HG03060 (cell line): Measurements from ENCODE around the gene CCDC192.

Experiments used
- ATAC-seq: cut with Tn5 transposase; IDR thresholded peaks from one replicate; pipeline ENCODE4 v1.9.1; 2021; ENCODE audit warnings: low read depth, moderate number of reproducible peaks; ENCODE audit not compliant: unreplicated experiment

CCDC192 gene

DNA sequence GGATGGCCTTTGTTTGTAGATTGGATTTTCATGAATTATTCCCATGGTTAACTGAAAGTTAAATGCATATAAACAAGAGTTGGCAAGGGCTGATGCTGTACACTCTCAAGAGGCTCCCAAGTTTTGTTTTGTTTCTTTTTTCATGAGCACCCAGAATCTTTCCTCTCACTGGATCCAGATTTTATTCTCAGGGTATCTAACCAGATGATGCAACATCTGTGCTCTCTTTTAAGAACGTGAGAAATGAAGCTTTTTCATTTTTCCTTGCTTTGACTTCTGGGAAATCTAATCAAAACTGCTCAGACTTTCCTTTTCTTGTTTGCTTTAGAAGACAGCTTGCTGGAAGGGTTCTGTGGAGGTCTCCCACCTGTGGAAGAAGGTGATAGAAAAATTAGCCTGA is 237.7 kb downstream of the CCDC192 start:
- ATAC-seq = no peak

DNA sequence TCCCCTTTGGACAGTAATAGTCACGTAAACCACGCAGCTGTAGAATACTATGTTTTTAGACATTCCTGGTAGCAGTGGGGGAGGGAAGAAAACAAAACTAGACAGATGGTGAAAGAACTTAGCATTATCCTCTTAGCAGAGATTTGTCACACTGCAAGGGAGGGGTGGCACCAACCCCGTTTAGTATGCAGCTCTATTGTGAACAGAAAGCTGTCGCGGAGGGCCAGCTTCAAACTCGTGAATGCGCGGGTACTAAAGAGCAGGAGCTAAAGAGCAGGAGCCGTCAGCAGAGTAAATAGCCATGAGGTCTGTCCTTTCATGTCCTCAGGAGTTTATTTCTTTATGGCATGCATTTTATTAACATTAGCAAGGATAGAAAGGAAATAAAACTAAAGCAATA is 238.5 kb downstream of the CCDC192 start:
- no peak for ATAC-seq

DNA sequence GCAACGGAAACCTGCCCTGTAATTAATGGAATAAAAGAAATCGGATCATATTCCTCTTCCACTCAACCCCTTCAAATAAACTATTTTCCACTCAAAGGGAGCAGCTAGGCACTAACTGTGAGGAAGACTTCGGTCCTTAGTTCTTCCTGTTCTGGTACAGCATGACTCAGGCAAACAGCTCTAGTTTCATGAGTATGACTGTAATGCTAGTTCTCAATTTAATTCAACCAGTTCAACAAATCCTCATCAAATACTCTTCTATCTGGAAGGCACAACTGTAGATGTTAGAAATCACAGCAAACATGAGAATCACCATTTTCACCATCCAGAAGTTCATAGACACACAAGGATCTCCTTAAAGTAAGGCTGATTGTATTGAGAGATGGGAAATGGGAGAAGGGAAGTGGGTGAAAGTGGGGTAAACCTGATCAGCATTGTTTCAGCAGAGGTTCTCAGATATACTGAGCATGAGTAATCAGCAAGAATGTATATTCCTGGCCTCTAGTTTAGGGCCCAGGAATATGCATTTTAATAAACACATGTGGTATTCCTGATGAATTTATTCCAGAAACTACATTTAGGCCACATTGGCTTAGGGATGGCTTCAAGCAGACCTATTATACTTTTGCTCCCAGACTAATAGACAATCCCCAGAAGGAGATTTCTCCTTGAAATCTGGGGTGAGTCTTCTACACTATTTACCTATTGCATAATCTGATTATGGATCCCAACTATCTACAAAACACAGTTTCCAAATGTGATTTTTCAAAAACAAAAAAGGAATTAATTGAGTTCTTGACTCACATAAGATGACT is 239.3 kb downstream of the CCDC192 start:
- ATAC-seq = no peak

DNA sequence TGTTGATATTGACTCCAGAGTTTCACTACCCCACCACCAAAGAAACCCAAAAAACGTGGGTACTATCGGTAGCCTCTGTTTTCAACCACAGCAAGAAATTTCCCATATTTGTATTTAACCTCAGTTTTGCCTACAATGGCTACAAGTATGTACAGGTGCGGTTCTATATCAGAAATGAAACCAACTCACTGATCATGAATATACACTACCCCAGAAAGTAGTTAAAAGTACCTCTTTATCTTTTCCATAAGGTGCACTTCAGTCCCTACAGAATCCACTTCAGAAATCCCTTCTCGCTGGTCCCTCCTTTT is 239.8 kb downstream of the CCDC192 start:
- no peak for ATAC-seq

DNA sequence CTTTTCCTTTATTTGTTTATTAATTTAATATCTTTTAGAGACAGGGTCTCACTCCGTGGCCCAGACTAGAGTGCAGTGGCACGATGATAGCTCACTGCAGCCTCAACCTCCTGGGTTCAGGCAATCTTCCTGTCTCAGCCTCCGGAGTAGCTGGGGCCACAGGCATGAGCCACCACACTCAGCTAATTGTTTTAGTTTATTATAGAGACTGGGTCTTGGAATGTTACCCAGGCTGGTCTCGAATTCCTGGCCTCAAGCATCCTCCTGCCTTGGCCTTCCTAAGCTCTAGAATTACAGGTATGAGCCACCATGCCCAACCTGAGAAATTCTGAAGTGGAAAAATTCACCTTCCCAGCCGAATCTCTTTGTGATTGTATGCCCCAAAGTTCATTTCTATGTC is 240.9 kb downstream of the CCDC192 start:
- ATAC-seq = no peak

DNA sequence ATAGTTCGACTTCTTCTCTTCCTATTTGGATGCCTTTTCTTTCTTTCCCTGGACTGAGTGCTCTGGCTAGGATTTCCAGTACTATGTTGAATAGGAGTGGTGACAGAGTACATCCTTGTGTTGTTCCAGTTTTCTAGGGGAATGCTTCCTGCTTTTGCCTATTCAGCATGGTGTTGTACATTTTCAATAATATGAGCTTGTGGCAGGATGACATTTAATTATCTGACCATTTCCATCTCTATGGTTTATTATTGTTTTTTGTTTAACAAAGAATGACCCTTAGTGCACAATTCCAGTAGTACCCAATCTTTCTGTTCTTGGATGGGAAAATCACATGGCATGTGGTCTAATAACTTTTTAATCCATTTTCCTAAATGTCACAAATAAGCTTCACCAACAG is 244.8 kb downstream of the CCDC192 start:
- ATAC-seq = no peak

DNA sequence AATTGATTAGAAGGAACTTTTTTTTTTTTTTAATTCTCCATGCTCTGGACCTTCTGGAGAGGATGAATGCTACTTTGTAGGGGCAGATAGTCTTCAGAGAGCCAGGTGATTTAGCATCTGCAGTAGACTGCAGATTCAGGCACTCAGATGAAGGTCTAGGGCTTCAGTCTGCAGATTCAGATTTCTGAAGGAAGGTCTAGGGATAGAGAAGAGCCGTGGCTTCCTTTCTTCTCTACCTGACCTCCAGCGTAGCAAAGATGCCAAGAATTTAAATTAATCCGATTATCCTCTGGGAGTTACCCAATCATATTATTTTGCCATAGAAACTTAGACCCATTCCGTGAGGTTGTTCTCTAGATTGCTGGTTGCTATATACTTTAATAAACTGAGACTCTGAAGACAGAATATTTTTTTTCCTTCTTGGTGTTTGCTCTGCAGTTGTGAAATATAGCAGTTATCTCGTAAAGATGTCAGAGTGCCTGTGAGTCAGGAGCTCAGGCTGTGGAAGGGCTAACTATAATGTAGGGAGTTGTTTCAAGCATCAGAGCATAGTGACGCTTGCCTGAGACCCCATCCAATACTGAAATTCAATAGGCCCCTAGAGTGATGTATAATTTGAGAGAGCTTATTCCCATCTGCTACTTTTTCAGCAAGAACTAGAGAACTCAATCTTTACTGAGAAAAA is 247.7 kb downstream of the CCDC192 start:
- ATAC-seq = no peak

DNA sequence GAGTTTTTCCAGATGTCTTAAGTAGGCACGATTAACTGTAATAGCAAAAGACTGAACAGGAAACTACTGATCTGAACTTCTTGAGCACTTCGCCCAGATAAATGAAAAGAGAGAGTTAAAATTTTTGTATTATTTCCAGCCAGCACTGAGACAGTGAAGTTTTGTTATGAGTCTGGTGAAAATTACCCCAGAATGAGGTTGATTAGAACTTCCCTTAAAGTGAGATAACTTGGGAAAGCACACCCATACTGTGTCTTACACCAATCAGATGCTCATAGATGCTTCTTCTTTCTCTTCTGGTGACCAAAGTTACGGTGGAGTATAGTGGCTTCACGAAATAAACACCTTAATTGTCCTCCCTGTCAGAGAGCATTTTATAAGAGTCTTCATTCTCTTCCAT is 248.6 kb downstream of the CCDC192 start:
- no peak for ATAC-seq

DNA sequence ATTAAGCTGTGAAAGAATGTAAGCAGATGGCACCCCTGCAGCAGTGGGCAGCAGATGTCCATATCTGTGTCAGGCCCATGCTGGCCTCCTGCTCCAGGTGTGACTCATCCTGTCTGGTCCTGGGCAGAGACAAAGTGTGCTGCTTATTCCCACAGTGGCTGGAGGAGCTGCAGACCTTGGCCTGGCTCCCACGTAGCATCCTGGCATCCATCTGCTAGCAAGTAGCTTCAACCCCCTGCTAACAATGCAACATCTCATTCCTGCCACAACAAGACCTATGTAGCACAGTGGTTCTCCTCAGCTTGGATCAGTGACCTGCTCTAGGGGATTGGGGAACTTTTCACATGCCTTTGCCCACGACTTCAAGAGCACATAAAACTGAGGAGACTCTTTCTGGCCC is 254.0 kb downstream of the CCDC192 start:
- ATAC-seq = no peak

DNA sequence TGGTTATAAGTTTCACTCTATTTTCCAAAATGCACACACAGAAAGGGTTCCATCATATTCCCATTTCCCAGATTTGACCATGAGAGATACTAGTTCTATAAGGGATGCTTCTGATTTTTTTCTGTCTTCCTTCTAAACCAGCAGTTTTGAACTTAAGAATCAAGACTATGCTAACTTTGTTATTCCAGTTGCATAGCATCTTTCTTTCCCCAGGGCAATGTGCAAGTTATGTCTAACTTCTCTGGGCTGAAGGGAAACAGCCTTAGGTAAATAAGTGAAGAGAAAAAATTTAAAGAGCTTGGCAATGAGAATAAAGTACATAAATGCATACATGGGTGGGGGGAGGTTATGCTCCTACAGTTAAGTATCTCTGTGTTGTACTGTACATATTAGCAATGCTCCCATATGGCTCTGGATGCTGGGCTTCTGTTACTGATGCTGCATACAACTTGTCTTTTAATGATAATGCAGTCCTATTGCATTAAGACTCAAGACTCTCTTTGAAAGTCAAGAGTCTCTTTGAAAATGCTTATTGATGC is 254.6 kb downstream of the CCDC192 start:
- no peak for ATAC-seq

DNA sequence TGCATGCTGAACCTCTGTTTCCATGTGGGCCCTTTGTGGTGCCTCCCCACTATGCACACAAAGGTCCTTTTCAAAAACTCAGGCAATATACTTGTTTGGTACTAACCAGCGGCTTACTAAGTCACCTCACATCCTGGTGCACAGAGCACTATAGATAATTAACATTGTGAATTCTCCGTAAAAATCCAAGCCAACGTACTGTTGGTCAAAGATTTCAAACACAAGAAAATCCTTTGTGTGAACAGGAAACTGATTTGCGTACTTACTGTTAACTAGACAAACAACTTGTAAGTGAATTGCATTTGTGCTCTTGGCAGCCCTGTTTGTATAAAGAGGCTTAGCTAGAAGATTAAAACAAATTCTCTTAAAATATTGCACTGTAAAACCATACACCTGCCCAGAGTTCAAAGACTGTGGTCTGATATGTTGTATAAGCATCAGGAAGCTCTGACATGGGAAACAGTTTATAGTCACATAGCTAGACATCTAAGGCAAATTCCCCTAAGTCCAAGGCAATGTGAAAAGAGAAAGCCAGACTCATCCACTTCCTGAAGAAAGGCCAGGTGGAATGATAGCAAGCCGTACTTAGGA is 255.3 kb downstream of the CCDC192 start:
- no peak for ATAC-seq

DNA sequence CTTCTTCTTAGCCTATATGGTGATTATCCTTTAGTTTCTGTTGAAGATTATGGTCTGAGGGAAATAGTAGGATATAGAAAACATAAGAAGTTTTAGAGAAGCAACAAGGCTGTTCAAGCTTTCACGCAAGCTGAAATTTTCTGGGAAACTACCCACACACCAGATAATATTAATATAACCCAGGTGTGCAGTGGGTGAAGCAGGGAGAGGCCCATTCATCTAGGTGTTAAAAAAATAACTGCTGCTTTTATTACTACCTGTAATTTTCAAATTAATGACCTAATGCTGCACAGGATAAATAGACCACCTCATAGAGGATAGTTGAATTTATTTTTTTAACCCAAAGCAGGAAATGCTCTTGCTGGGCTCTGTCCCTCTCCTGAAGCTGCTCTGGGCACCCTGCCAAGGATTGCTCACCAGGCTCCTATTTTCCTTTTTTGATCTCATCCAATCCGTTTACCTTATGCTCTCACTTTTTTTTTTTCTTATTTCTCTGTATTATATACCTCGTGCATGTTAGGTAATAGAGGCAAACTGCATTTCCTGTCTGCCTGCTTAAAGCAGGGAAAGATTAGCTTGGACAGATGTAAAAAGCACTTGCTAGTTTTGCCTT is 256.1 kb downstream of the CCDC192 start:
- ATAC-seq = no peak

DNA sequence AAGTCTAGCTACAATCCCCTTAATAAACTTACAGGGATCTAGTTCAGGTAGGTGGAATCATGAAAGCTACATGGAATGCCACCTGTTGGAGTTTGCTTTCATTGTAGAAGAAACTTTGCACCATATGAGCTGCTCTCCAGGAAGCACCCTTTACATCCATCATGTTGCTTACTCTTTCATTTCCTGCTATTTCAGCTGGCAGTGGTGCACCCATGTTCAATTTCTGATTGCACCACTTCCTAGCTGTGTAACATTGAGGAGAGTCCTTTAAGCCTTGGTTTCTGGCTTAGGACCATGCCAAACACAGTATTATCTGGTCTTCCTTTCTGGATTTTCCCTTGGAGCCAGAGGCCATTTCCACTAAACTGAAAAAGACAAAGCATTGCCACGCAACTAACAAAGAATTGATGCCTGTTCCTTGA is 257.1 kb downstream of the CCDC192 start:
- no peak for ATAC-seq

DNA sequence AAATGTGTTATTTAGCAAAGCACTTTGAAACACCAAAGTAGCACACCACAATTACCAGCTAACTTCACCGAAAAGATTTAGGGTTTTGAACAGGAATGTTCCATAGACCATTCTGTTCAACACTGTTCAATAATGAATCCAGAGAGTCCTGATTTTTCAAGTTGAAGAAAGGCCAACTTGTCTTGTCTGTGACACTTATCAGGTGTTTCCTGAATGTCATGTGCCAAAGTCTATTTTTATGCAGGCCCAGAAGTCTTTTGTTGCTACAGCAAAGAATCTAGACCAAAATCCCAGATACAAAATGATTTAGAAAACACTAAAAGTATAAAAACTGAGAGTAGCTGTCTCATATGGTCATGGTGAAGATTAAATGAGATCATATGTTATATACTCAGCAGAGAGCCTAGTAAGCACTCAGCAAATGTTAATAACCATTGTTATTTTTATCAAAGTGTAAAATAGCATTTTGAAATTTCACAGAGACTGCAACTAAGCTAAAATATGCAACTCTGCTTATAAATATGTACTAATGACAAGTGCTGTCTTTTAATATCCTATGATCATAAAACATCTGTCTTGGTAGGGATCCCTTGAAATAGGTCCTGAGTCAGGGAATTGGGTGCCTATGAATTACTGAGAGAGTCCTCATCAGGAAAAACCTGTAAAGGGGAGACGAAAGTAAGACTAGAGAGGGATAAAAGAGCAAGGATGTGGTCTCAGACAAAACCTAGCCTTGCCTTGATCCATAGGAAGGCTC is 258.0 kb downstream of the CCDC192 start:
- no peak for ATAC-seq

DNA sequence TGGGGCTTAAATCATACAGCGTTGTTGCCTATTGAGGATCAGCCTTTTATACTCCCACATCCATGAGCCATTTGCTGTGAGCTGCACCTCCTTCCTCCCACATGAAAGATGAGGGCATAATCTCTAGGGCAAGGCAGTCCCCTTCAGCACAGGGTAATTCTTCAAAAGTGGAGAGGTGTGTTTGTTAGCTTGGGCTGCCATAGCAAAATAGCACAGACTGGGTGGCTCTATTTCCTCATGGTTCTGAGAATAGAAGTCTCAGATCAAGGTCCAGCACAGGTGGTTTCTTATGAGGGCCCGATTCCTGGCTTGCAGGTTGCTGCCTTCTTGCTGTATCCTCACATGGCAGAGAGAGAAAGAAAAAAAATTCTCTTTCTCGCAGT is 258.6 kb downstream of the CCDC192 start:
- no peak for ATAC-seq

DNA sequence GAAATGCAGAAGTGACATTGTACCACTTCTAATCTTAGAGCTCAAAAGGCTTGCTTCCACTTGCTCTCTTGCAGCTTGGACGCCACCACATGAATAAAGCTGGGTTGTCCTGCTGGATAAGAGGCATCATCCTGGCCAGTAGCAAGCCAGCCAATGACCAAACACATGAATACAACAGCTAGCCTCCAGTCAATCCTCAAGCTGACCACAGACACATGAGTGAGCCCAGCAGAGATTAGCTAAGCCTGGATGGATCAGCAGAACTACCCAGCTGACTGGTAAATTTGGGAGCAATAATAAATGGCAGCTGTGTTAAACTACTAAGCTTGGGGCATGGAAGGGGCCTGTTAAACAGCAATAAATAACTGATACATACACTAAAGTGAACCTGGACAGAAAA is 259.3 kb downstream of the CCDC192 start:
- no peak for ATAC-seq

DNA sequence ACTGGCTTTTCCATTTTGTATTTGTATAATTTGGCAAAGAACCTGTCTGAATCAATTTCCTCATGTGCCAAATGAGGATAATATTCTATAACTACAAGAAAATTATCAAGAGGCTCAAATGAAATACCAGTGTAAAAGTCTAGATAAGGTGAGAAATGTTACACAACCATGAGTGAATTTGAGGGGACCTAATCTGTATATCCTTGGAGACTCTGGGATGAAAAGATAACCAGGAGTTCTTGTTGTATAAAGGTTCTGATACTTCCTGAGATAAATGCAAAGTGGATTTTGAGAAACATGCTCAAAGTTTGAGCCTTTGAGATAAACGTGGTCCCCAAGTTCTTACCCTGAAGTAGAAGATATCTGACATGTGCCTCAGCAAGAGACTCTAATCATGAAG is 260.0 kb downstream of the CCDC192 start:
- no peak for ATAC-seq

DNA sequence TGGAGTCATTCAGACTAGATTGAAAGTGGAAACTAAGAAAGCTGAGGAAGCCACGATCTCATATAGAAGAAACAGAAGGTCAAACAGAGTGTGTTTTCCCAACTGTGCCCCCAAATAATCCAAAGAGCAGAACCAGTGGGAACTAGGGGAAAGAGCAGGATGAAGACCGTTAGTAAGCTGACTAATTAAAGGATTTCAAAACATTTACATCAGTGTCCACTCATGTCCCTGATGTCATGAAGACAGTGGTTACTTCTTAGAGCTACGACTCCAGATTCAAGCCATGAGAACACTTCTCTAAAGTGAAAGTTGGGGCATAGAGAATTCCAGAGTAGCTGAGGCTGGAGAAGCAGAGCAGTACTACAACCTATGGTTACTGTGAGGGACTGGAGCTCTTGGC is 260.7 kb downstream of the CCDC192 start:
- no peak for ATAC-seq

DNA sequence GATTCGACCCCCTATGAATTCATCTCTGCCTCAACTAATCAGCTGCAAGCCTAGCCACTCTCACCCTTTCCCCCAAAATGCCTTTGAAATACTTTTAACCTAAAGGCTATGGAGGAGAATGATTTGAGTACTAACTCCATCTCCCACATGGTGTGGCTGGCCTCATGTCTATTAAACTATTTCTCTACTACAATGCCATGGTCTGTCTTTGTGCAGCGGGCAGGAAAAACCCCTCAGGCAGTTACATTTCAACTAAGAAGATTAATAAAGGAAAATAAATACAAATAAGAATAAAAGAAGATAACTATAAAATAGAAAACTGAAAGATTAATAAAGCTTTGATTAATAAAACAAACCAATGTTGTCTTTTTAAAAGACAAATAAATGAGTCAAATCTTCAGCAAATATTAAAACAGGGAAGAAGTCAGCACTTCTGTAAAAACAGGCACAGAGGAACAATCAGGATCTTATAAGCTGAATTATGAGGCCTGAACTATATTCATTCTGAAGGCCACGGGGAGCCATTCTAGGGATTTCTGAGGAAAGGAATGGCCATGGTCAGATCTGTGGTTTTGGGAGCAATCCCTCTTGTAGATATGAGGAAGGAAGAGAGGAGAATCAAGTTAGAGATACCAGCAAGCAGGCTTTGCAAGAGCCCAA is 264.3 kb downstream of the CCDC192 start:
- ATAC-seq = no peak

DNA sequence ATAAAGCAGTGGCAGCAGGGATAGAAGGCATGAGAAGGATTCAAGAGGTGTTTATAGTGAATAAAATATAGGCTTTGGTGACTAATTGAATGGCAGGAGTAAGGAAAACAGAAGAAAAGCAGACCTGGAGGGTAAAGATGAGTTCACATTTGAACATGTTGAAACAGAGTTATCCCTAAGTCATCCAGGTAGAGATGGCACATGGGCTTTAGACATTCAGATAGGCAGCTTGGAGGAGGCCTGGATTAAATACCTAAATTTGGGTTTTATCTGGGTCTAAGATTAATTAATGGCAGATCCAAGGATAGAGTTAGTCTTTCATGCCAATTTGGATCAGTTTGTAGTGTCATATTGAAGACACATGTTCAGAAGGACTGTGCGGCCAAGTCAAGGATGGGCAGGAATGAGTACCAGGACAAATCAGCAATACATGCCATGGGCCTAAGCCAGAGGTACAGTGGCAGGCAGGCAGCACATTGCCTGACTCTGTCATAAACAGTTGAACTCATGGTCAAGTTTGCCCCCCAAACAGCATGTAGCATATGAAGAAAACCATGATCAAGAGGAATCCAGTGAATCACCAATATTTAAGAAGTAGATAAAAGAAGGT is 264.9 kb downstream of the CCDC192 start:
- no peak for ATAC-seq
